ENCODE measurements around the gene VEGFC.

VEGFC gene

DNA sequence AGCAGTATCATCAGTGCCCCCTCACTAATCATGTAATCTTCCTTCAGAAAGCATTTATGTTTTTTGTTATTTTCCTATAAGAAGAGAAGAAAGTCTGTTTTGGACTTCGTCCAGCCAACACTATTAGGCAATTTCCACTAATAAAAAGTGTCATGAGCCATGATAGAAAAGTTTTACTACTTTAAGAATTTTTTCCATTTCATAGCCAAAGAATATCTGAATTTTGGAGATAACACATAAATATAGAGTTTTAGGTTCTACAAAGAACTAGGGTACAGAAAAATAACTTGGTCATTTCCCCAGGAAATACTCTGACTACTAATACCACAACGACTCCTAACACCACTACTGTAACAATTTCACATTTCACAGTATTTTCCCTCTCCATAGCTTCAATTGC, 41.8 kb upstream of the VEGFC start:
- ChIA-PET CTCF (no interaction called here), POLR2A (no interaction called here)
- TF ChIP-seq, protein P1, sequence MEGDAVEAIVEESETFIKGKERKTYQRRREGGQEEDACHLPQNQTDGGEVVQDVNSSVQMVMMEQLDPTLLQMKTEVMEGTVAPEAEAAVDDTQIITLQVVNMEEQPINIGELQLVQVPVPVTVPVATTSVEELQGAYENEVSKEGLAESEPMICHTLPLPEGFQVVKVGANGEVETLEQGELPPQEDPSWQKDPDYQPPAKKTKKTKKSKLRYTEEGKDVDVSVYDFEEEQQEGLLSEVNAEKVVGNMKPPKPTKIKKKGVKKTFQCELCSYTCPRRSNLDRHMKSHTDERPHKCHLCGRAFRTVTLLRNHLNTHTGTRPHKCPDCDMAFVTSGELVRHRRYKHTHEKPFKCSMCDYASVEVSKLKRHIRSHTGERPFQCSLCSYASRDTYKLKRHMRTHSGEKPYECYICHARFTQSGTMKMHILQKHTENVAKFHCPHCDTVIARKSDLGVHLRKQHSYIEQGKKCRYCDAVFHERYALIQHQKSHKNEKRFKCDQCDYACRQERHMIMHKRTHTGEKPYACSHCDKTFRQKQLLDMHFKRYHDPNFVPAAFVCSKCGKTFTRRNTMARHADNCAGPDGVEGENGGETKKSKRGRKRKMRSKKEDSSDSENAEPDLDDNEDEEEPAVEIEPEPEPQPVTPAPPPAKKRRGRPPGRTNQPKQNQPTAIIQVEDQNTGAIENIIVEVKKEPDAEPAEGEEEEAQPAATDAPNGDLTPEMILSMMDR (IDR thresholded peaks at IDR 0.05; ENCODE audit: control extremely low read depth, extremely low read depth, low read depth, missing control alignments) = no peak
- DNase-seq (ENCODE audit: extremely low spot score) = no peak

DNA sequence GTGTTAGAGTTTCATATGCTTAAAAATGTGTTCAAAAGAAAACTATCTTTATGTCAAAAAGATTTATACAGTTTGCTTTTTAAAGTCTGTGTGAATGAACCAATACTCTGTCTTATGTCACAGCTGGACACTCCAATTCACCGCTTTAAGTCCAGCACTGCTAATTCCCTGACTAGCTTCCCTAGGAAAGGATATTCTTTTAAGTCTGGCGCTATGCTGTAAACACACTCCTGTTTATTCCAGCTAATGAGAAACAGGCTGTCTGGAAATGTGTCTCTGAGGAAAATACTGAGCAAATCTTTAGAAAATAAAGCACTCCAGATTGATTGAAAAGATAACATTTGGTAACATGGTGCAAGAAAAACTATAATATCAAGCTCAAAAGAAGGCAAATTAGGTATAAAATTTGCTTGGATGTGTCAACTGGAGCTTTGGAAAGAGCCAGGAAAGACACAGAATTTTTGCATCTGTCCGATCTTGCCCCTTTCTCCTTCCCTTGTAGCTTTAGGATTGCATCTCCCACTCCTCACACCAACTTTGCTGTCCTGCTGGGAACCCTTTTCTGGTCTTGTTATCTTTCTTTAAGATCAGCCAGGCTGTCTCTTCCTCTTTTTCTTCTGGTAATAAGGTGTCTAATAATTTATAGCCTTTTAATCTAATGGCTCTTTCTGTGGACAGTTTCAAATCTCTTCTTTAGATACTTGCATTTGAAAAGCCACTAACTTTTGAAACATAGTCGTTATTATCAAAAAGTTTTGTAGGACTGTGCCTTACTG, 40.9 kb upstream of the VEGFC start:
- DNase-seq (ENCODE audit: extremely low spot score) = no peak
- POLR2A ChIA-PET = no interaction called here
- CTCF ChIA-PET = interaction anchor here (1.2 kb wide), 1 partner anchor 8 kb away, joined by 3 read pairs; no protein-coding TSS in a partner anchor
- TF ChIP-seq, protein P1 (IDR thresholded peaks at IDR 0.05; ENCODE audit: control extremely low read depth, extremely low read depth, low read depth, missing control alignments) = no peak

DNA sequence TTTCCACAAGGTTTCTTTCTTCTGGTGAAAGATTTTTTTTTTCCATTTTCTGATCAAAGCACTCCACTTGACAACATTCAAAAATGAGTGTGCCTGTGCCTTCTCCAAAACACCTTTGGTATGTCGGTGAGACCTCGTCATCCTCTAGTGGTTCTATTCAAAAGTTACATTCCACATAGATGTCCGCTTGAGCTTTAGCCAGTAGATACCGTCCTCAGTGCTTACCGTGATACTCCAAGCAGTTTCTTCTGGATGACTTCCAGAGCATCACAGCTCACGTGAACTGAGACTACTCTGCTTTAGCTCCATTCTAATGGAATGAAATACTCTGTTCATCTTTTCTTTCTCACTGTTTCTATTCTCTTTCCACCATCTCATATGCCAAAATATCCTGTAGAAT, 38.2 kb upstream of the VEGFC start:
- CTCF ChIA-PET = no interaction called here
- no peak for DNase-seq (ENCODE audit: extremely low spot score)
- POLR2A ChIA-PET = no interaction called here
- TF ChIP-seq, protein P1 (IDR thresholded peaks at IDR 0.05; ENCODE audit: control extremely low read depth, extremely low read depth, low read depth, missing control alignments) = no peak

DNA sequence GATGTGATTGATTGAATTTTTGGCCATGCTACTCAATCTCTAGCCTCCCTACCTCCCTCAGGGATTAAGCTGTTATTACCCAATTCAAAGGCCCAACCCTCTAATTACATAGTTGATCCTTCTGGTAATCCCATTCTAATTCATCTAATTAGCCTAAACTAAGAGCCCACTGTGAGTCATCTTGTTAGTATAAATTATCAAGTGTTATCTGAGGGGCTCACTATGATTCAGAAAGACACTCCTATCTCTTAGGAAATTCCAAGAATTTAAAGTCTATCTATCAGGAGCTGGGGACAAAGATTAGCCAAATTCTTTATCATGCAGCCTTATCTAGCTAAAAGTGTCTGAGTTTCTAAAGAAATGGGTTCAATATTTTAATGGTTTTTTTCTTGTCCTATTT, 32.9 kb upstream of the VEGFC start:
- no peak for DNase-seq (ENCODE audit: extremely low spot score)
- ChIA-PET POLR2A (no interaction called here), CTCF (interaction anchor here (1.1 kb wide), 1 partner anchor 8 kb away, joined by 3 read pairs; no protein-coding TSS in a partner anchor)
- TF ChIP-seq, protein P1 (IDR thresholded peaks at IDR 0.05; ENCODE audit: control extremely low read depth, extremely low read depth, low read depth, missing control alignments) = no peak

DNA sequence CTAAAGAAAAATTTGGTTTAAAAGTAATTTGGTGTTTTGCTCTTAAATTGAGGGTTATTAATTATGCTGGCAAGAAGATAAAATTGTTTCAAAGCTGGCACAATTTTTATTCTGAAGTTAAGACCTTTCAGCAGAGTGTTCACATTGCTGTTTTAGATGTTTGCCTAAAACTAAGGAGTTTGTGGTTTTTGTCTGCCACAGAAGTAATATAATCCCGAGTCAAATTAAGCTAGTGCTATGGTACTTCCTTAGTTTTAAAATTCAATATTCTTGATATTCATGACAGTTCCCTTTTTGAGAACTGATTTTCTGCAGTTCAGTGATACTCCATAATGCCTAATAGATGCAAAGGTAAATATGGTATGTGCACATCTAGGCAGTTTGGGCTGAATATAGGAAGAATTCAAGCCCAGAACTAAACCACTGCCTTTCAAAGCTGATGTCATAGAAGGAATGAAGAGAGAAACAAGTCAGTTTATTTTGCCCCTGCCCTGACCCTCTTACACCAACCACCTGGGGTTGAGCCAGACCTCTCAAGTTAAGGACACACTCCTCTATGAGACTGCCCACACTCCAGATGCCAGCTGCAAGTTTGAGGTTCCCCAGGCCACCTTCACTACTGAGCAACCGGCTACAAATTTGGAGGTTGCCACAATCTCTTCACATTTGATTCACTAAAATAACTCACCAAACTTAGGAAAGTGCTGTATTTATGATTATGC, 32.1 kb upstream of the VEGFC start:
- ChIA-PET POLR2A (no interaction called here), CTCF (interaction anchor here (1.1 kb wide), 2 partner anchors 9 to 17 kb away, joined by 3 read pairs; no protein-coding TSS in a partner anchor)
- TF ChIP-seq, protein P1 (IDR thresholded peaks at IDR 0.05; ENCODE audit: control extremely low read depth, extremely low read depth, low read depth, missing control alignments) = no peak
- no peak for DNase-seq (ENCODE audit: extremely low spot score)

DNA sequence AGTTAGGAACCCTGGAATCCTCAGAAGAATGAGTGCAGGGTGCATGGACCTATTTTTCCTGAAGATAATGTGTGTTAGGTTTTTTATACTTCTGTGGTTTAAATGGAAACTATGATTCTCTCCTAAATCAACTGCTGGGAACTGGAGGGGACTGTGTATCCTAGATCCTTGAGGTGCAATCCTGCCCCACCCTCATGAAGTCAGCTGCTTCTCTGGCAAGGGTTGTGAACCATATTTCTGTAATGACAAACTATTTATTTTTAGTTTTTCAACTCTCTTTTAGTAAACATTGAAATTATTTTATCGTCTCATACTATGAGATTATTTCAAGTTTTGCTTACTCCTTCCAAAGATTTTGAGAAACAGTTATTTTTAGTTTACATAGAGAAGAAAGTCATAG, 25.8 kb upstream of the VEGFC start:
- TF ChIP-seq, protein P1 (IDR thresholded peaks at IDR 0.05; ENCODE audit: control extremely low read depth, extremely low read depth, low read depth, missing control alignments) = no peak
- DNase-seq (ENCODE audit: extremely low spot score) = no peak
- POLR2A ChIA-PET = no interaction called here
- CTCF ChIA-PET = no interaction called here

All from GM10248 (cell line).